GM21576 (cell line): Measurements from ENCODE around the gene PTN.

Experiments
- ATAC-seq: cut with Tn5 transposase; IDR thresholded peaks from one replicate; pipeline ENCODE4 v1.9.1; 2021; ENCODE audit warnings: mild to moderate bottlenecking, moderate library complexity; ENCODE audit not compliant: unreplicated experiment

The PTN gene

DNA sequence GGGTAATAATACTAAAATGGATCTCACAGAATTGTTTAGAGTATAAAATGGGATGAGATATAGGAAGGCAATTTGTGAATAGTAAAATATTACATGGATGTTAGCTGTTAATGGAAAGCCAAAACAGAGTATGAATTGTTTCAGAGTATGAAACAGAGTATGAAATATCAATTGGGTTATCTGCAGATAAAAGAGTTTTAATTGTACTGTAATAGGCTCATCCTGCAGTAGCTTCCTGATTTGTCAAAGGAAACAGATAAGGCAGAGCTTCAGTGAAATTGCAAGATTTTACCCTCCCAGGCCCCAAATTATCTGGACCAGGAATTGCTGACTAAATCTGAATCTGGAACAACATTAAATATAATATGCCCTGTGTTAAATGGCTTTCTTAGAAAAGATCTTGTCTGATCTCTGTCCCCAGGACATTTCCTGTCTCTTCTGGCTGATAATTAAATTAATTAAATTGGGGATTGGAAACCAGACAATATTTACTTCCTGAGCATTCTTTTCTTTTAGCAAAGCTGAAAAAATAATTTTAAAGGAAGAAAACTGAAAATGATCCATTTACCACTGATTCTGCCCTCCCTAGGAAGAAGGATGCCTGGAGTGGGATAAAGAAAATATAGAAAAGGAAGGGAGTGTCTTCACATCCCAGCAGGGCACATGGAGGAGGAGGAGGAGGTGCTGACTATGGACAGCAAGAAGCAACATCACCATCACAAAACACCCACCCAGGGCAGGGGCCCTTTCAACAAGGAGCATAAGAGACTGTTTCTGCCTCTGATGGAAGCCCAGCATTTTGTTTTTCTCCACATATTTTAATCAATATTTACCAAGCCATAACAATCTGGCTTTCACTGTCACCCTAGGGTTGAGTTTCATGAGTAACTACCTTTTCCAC lies 18.5 kb downstream of the PTN start:
- no peak for ATAC-seq

DNA sequence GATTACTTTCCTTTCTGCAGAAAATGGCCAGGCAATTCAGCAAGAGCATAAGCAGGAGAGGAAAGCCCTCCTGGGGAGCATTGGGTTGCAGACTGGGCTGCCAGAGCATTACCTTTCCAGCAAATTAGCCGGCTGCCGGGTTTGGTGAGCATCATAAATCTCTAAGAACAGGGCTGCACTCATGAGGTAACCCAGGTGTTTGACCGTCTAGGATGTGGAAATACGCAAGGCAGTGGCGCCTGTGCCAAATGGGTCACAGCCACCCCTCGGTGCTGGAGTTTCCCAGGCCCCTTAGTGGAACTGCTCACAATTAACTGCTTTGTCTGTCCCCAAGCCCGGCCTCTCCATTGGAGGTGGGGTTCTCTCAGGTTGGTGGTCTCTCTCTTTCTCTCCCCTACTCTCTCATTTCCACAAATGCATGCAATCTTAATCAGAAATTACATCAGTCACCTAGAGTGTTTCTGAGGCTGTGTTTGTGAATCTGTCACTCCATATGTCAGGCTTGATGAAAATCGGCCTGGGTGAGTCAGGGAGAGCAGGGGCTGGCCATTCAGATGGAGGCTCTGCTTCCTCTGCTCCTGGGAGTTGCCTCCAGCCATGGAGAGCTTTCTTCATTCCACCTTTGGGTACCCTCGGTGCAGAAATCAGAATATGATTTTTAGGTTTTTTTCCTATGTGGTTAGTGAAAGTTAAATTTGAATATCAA lies 26.7 kb downstream of the PTN start:
- no peak for ATAC-seq

DNA sequence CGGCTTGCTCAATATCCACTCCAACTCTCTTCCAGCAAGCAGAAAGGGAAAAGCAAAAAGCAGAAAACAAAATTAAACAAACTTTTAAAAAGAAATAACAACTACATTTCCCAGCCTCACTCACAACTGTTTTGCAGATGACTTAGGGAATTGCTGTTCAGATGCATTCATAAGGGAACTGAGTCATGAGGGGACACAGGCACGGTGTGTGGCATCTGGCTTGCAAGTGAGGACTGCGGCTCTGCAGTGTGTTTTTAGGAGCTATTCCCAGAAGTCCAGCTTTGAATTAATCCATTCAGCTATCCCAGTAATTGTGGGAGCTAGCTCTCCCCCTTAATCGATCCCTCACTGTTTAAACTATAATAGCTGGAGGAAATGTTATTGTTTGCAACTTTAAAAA lies 30.3 kb downstream of the PTN start:
- ATAC-seq, result no peak

DNA sequence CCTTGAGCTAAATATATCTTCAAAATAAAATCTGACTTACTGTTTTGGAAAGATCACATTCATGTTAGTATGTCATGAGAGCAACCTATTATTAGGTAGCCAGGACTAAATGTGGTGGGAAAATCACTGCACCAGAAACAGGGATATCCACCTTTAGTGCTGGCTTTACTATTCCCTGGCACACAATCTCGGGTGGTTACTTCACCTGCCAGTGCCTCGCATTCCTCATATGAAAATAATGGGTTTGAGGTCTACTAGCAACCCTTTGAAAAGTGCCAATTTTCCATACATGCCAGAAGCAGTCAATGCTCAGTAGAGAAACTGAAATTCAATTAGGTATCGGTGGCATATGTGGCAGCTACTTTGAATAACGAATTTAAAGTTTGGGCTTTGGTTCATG lies 36.8 kb downstream of the PTN start:
- no peak for ATAC-seq

DNA sequence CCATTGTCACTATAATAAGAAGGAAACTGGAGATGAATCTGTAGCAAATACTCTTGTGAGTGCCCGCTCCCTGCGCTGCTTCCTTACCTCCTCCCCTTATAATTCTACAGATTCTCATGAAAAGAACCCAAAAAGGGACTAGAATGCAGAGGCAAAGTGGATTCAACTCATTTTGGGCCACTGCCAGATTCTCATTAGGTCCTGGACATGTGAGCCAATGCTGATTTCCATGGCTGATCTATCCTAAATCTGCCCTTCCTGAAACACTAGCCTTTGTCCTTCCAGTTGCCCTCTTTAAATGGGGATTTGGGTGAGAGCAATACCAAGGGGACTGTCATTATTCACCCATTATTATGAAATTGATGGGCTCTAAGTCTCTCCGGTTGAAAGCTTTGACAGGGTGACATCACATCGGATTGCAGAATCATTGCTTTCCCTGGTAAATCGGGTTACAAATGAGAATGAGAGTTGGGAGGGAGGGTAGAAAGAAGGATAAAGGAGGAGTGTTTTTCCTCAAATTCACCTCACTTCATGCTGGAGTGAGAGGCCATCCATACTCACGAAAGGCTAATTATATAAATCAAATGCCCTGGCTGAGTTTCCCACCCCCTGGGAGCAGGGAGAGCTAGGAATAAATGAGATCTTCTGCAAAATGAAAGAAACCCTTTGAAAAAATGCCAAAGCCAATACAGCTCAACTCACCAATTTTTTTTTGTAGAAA lies 37.5 kb downstream of the PTN start:
- ATAC-seq, result no peak

DNA sequence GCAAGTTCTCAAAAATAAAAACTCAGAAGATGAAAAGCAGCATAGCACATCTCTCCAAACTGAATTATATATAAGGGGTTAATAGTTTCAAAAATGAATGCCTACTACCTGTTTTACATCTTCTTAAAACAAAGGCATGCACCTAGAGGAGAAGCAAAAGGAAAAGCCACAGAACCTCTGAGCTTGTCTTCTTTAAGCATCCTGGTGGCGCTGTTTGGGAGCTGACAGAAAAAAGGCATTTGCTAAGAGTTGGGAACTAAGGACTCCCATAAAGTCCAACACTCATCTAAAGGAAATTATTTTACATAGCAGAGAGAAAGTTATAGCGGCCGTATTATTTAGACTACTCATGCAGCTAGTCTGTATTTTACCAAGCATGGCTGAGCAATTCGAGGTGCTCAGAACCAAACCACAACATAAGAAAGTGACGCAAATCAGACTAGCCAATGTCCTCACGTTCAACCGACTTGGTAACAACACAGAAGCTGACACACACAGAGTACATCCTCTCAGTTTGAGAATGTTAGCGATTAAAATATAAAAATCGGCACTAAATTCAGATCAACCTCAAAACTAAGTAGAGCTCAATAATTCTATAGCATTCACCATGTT lies 38.8 kb downstream of the PTN start:
- ATAC-seq, result no peak

DNA sequence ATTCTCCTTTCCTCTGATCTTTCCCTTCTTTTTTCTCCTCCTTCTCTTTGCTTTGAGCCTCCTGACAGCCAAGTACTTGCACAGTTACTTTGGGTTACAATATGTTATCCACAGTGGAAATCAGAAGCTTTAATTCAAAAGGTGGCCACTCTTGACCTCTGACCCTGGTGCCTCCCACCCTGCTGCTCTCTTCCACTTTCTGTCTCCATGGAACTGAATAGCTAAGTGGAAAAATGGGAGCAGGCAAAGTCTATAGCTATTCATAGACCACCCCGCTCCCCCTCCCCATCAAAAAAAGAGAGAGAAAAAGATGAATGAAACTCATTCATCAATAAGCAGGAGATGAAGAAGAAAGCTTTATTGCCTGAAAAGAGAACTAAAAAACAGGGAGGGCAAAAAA lies 39.4 kb downstream of the PTN start:
- ATAC-seq, result no peak

DNA sequence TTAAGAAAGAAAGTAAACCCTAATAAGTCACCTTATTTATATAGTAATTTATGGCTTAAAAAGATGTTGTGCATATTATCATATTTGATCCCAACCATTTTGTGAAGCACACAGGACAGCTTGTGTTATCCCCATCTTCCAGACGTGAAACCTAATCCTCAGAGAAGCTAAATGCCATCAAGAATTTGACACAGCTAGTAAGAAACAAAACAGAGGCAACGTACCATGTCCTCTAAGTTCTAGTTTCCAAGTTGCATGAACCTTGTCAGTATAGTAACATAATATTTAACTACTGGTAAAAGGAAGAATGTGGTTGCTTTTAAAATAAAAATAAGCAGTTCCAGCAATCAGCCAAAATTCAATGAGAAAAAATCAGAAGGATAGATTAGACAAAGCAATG lies 41.5 kb downstream of the PTN start:
- no peak for ATAC-seq

DNA sequence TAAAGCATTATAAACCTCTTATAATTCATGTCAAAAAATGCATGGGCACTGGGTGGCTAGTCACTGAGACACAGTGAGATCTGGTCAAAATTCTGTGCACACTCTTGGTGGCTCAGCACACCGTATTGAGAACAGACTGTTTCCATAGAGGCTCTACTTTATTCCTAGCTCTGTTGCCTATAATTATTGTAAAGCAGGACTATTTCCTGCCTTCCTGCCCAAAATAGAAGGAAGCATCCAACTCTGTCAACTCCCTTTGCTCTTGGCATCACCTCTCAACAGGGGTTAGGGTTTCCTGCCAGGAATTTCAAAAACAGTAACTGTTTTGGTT lies 45.1 kb downstream of the PTN start:
- ATAC-seq, result no peak

DNA sequence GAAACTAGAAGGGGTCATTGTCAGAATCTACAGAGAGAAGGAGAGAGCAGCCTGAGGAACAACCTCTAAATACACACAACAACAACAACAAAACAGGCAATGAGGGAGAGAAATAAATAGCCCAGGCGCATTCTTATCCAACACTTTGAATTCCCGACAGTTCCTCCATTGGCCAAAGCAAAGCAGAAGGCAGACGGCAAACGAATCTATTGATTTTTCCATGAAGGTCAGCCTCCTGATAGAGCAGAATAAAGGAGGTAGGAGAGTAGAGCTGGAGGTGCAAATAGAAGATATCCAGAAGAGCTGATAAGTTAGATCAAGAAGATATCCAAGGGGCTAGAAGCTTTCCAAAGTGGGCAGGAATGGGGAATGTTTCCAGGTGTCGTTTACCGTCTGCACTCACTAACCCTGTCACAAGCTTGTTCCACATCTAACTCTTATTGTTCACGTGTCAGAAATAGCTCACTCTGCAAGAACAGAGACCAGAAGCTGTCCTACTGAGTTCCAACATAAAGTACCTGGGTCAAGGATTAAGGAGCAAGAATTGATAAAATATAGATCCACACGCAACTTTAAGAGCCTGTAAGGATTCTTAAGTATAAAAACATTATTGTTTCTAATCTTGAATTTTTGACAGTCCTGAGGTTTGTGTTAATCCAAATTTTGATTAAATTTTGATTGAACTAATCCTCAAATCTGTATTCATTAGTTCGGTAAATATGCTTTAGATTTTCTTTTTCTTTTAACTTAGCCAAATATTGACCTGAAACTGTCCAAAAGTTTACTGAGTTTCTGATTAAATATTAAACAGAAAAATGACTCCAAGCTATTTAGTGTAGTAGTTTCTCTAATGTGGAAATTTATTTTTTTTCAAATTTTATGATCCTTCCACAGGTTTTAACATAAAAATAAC lies 45.7 kb downstream of the PTN start:
- ATAC-seq, result no peak

DNA sequence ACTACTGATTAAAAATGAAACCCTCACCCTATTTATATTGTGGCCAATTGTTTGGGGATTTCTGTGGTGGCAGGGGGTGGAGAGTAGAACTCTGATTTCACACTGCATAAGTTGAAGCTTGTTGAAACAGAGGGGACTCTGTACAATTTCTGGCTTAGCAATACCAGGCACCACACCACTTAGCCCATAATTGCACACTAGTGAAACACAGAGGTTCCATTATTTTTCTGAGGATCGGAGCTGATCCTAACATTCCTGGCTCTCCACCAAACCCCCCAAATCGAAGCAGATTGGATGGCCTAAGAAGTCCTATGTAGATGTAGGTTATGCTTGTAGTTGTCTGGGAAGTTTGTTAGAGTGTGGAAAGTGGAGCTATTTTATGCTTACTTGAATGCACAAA lies 47.0 kb downstream of the PTN start:
- no peak for ATAC-seq

DNA sequence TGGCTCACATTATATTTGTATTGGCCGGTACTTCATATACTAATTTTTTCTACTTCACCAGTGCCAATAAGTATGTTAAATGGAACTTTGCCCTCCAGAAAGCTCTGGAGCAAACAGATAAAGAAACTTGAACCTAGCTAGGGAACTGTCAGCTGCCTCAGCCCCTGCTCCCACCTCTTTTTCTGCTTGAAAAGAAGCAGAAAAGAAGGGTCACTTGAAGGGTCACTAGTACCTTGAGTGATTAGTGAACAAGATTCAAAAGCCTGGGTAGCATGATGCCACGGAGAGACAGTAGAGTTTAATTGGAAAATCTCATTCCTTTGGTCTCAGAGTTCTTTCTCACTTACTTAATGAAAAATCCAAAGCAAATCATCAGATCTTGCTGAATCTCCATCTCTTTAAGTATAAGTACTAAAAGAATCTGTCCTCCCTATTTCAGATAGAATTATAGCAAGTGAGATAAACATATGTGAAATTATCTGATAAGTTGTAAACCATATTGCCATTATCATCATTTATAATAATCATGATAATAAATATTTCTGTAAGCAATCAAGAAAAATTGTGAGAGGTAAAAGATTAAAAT lies 47.7 kb downstream of the PTN start:
- no peak for ATAC-seq

DNA sequence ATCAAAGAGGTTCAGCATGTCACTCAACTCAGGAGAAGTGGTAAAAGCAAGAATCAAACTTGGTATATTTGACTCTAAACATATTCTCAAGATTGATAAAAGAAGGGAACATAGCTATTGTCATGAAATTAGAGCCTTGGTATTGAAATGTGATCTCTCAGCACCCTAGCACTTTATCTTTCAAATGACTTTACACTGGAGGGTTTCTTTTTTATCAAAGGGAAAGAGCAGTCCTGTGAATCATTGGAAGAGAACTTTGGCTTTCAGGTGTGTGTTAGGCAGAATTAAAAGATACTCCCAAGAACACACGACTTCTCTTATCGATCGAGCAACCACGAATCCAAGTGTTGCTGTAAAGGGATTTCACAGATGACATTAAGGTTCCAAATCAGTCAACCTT lies 54.4 kb downstream of the PTN start:
- ATAC-seq, result no peak

DNA sequence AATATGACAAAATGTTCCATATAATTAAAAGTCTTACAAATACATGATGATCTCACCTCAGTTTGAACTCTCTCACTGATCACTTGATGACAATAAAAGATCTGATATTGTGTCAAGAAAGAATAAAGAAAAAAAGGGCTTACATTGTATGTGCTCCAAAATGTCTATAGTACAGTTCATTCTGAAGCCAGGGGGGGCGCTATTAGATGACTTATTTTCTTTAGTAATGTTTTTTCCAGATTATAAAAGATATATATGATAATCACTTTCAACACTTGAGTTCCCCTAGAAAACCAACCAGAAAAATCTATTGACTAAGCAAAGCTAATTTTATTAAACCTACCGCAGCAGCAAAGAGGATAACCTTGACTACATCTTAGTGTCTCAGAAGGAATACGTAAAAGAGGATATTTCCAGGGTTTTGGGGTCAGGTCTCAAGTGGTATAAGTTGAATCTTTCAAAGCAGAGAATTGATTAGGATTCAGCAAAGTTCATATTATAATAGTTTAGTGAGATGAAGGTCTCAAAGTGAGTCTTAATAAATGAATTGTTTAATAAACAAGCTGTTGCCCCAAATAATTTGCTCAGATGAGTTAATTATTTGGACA lies 55.8 kb downstream of the PTN start:
- no peak for ATAC-seq

DNA sequence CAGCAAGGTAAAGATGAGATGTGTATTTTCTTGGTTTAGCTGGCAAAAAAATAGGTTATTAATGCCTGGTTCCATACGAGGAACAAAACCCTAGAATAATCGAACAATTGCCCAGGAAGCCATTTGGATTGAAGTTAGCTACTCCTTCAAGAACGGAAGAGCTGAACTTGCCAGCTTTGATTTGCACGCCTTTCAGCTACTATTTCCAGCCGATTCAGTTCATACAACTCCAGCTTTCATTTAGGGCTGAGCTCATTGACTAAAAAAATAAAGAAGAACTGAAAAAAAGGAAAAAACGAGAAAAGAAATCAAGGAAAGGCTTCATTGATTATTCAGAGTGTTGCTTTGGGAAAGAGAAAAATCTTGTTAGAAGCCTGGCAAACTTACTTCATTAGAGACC lies 60.4 kb downstream of the PTN start:
- ATAC-seq, result no peak

DNA sequence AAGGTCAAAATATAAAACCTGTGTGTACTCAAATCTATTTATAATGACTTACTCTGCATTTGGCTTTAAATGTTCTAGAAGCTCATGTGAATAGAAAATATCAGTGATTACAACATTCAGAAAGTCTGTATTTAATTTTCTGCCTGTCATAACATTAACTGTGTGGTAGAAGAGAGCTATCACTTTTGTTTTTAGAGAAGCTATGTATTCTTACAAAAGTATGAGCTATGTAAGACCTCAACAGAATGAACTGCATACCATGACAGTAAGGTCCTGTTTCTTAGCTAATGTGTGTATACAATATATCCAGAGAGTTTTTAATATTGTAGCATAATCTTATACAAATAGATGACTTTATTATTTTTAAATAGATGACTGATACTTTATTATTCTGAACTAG lies 61.5 kb downstream of the PTN start:
- ATAC-seq, result no peak

DNA sequence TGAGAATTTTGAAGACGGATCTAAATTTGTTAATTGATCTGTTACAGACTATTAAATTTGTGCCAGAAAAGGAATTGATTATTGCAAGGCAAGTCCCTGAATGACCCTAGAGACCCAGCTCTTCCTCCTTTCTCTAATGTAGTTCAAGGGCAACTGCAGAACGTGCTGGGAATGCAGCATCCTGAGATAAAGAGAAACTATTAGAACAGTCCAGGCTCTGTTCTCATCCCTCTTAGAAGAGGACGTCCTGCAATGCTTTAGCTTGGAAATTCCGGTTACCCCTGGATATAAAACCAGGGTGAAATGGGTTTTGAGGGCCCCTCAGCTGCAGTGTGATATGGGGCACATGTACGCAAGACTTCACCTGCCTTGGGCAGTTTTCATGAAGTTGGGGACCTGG lies 67.3 kb downstream of the PTN start:
- ATAC-seq, result no peak

DNA sequence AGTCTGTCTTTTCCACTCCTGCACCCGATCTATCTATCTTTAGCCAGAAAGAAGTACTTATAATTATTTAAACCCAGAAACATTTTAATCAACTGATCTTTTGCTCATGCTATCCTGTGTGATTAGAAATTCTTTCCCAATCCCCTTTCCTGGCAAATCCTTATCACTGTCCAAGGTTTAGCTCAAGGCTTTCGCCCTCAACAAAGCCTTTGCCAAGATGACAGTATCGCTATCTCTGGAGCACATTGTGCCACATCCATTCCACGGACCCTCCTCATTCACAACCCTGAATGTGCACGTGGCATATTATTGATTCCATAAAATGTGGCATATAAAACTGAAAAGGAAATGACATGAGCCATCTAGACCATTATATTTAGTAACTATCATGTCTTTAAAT lies 71.3 kb downstream of the PTN start:
- no peak for ATAC-seq

DNA sequence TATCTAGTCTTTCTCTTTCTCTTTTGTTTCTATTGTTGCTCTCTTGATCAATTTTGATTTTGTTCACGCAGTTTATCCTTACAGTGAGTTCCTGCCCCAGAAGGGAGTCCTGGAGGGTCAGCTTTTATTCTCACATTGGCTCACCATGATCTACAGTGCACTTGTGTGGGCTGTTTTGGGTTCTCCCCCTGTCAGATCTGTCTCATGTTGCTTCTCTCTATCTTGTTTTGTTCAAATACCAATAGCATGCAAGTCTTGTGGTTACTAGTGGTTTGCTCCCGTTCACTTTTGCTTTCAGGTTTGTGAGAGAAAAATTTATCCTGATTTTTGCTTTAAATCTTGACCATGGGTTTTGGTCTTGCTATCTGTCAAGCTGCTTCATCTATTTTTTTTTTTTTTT lies 74.3 kb downstream of the PTN start:
- ATAC-seq, result no peak
